Measurements from ENCODE around the gene WFS1. TPM values are rescaled to one million over a fixed set of nuclear protein-coding genes. Genes with fewer than 3 reads are reported as not detected.

The WFS1 gene
- total RNA-seq, 2 experiments from 2014 or later: 1.3 to 1.7 TPM

DNA sequence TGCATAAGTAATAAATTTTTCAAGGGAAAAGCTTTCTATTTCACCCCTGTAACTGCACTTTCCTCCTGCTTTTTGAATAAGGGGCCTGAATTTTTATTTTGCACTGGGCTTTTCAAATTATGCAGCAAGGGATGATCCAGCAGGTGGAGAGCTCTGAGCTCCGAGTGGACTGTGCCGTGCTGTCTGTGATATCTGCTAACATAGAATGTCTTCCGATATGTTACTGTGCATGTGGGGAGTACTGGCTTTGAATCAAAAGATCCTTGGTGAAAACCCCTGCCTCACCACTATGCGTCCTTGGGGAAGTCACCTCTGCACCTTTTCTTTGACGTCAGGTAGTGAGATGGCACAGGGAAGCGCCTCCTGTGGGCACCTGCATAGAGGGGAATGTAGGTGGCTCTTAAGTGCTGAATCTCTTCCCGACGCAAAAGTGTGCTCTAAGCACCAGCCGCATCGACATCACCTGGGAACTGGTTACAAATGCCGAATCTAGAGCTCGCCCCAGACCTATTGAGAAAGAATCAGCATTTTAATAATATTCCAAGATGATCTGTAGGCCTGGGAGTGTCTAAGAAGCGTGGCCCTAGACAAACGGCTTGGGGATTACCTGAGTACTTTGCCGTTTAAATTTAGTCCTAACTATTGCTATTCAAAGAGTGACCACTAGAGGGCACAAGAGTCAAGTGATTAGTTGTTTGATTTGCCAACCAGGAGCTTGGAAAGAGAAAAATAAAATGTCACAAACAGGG is 19.2 kb upstream of the WFS1 start:
- no peaks in the 10 kb centered on the region for H3K9me3 Mint-ChIP-seq
- no peak overlapping the region for H3K4me3 ChIP-seq (ENCODE audit: low read length)
- TF ChIP-seq, protein P1, sequence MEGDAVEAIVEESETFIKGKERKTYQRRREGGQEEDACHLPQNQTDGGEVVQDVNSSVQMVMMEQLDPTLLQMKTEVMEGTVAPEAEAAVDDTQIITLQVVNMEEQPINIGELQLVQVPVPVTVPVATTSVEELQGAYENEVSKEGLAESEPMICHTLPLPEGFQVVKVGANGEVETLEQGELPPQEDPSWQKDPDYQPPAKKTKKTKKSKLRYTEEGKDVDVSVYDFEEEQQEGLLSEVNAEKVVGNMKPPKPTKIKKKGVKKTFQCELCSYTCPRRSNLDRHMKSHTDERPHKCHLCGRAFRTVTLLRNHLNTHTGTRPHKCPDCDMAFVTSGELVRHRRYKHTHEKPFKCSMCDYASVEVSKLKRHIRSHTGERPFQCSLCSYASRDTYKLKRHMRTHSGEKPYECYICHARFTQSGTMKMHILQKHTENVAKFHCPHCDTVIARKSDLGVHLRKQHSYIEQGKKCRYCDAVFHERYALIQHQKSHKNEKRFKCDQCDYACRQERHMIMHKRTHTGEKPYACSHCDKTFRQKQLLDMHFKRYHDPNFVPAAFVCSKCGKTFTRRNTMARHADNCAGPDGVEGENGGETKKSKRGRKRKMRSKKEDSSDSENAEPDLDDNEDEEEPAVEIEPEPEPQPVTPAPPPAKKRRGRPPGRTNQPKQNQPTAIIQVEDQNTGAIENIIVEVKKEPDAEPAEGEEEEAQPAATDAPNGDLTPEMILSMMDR (IDR thresholded peaks at IDR 0.05): peak; percentile 90
- no peak overlapping the region for H3K4me3 Mint-ChIP-seq
- H3K27me3 ChIP-seq (ENCODE audit: control insufficient read depth in 1 of 2, insufficient read depth in 2 of 2, low read length in 2 of 2): peaks cover 25 to 37% of the 10 kb centered on the region in 2 experiments
- ChIA-PET POLR2A (interaction anchor here (0.9 to 1.3 kb wide), 2 partner anchors 77 kb away, joined by 3 to 6 read pairs; no protein-coding TSS in a partner anchor), CTCF (interaction anchor here (0.7 to 5.3 kb wide), 9 partner anchors 10 to 116 kb away, joined by 3 to 56 read pairs (median 5); partner anchors contain the start of gene WFS1)
- H3K36me3 ChIP-seq (ENCODE audit: insufficient read depth, low read length): no peaks in the 10 kb centered on the region
- H3K27me3 Mint-ChIP-seq: peaks cover 52% of the 10 kb centered on the region
- ATAC-seq (ENCODE audit: poor library complexity) (peak; percentile 49), DNase-seq (peak in 5 of 14 experiments; percentile 14 to 83 (median 73))
- H3K4me1 Mint-ChIP-seq (ENCODE audit: low read depth): no peaks in the 10 kb centered on the region
- no peak overlapping the region for H3K27ac ChIP-seq (ENCODE audit: low read depth in 1 of 2, low read length in 2 of 2)
- peaks cover 4% of the 10 kb centered on the region for H3K4me1 ChIP-seq (ENCODE audit: insufficient read depth, low read length)
- H3K36me3 Mint-ChIP-seq (ENCODE audit: low read depth): no peaks in the 10 kb centered on the region
- intact Hi-C loops (cut with DNase I, micrococcal nuclease): loop anchor here (1.0 to 5.0 kb wide), 5 partner anchors 77 to 622 kb away; no protein-coding TSS in a partner anchor
- H3K9me3 ChIP-seq (ENCODE audit: control insufficient read depth in 1 of 2, insufficient read depth in 1 of 2, low read length in 2 of 2): peaks cover 0 to 16% of the 10 kb centered on the region in 2 experiments
- H3K27ac Mint-ChIP-seq: no peak overlapping the region

DNA sequence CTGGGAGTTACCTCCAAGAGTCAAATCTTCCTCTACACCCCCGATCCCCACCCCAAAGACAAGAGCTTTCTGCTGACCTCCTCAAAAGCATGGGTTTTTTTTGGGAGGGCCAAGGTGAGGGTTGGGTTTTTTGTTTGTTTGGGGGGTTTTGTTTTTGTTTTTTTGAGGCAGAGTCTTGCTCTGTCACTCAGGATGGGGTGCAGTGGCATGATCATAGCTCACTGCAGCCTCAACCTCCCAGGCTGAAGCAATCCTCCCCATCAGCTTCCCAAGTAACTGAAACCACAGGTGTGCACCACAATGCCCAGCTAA is 18.7 kb upstream of the WFS1 start:
- ChIA-PET POLR2A (interaction anchor here (1.3 kb wide), 1 partner anchor 77 kb away, joined by 6 read pairs; no protein-coding TSS in a partner anchor), CTCF (interaction anchor here (0.7 to 5.3 kb wide), 9 partner anchors 9 to 116 kb away, joined by 3 to 56 read pairs (median 5); partner anchors contain the start of gene WFS1)
- H3K36me3 Mint-ChIP-seq (ENCODE audit: low read depth): no peaks in the 10 kb centered on the region
- Histone ChIP-seq H3K27me3 (ENCODE audit: control insufficient read depth in 1 of 2, insufficient read depth in 2 of 2, low read length in 2 of 2) (peaks cover 20 to 33% of the 10 kb centered on the region in 2 experiments), H3K9me3 (ENCODE audit: control insufficient read depth in 1 of 2, insufficient read depth in 1 of 2, low read length in 2 of 2) (peaks cover 0 to 11% of the 10 kb centered on the region in 2 experiments), H3K4me1 (ENCODE audit: insufficient read depth, low read length) (peaks cover under 1% of the 10 kb centered on the region), H3K4me3 (ENCODE audit: low read length) (no peak overlapping the region), H3K36me3 (ENCODE audit: insufficient read depth, low read length) (no peaks in the 10 kb centered on the region), H3K27ac (ENCODE audit: low read depth in 1 of 2, low read length in 2 of 2) (no peak overlapping the region)
- H3K27me3 Mint-ChIP-seq: peaks cover 56% of the 10 kb centered on the region
- no peaks in the 10 kb centered on the region for H3K4me1 Mint-ChIP-seq (ENCODE audit: low read depth)
- no peak overlapping the region for H3K27ac Mint-ChIP-seq
- H3K4me3 Mint-ChIP-seq: no peak overlapping the region
- DNase-seq: no peak
- TF ChIP-seq, protein P1 (IDR thresholded peaks at IDR 0.05): peak; percentile 48
- intact Hi-C loops (cut with DNase I, micrococcal nuclease): loop anchor here (1.0 to 5.0 kb wide), 5 partner anchors 76 to 621 kb away; no protein-coding TSS in a partner anchor
- H3K9me3 Mint-ChIP-seq: no peaks in the 10 kb centered on the region
- no peak for ATAC-seq (ENCODE audit: poor library complexity)

DNA sequence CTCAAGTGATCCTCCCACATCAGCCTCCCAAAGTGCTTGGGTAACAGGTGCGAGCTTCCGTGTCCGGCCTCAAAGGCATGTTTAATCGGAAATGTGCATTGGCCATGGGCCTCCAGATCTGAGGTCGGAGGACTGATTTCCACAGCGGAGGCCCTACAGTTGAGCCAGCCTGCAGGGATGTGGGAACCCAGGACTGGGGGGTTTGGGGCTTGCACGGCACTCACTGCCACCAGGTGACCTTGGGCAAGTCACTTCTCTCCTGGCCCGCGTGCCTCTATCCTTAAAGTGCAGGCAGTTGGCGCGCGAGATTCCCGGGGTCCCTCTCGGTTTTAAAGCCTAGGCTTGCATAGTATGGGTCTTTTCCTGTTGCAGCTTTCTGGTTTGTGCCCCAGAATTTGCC is 18.3 kb upstream of the WFS1 start:
- TF ChIP-seq, protein P1 (IDR thresholded peaks at IDR 0.05): no peak
- H3K4me3 Mint-ChIP-seq: no peak overlapping the region
- H3K27ac ChIP-seq (ENCODE audit: low read depth in 1 of 2, low read length in 2 of 2): no peak overlapping the region
- H3K27ac Mint-ChIP-seq: no peak overlapping the region
- DNase-seq (no peak), ATAC-seq (ENCODE audit: poor library complexity) (no peak)
- peaks cover 16 to 29% of the 10 kb centered on the region in 2 experiments for H3K27me3 ChIP-seq (ENCODE audit: control insufficient read depth in 1 of 2, insufficient read depth in 2 of 2, low read length in 2 of 2)
- H3K4me3 ChIP-seq (ENCODE audit: low read length): no peak overlapping the region
- no peaks in the 10 kb centered on the region for H3K9me3 Mint-ChIP-seq
- peaks cover 57% of the 10 kb centered on the region for H3K27me3 Mint-ChIP-seq
- intact Hi-C loops (cut with DNase I, micrococcal nuclease): loop anchor here (2.0 to 5.0 kb wide), 3 partner anchors 295 to 621 kb away; no protein-coding TSS in a partner anchor
- ChIA-PET POLR2A (interaction anchor here (1.3 kb wide), 1 partner anchor 76 kb away, joined by 6 read pairs; no protein-coding TSS in a partner anchor), CTCF (interaction anchor here (0.7 to 5.3 kb wide), 9 partner anchors 9 to 117 kb away, joined by 3 to 56 read pairs (median 5); partner anchors contain the start of gene WFS1)
- H3K4me1 Mint-ChIP-seq (ENCODE audit: low read depth): no peaks in the 10 kb centered on the region
- H3K9me3 ChIP-seq (ENCODE audit: control insufficient read depth in 1 of 2, insufficient read depth in 1 of 2, low read length in 2 of 2): peaks cover 0 to 7% of the 10 kb centered on the region in 2 experiments
- no peaks in the 10 kb centered on the region for H3K4me1 ChIP-seq (ENCODE audit: insufficient read depth, low read length)
- H3K36me3 Mint-ChIP-seq (ENCODE audit: low read depth): no peaks in the 10 kb centered on the region
- no peaks in the 10 kb centered on the region for H3K36me3 ChIP-seq (ENCODE audit: insufficient read depth, low read length)
